22Rv1 (cell line): ENCODE results near the gene DMXL1.

Experiments
- ZFX ChIP-seq: fragments of 450-650 bp; IDR thresholded peaks from 2 replicates; pipeline ENCODE4 v1.6.1; 2017; ENCODE audit warnings: antibody characterized with exemption, borderline replicate concordance
- TF ChIP-seq, protein P1 (sequence below): fragments of 450-650 bp; IDR thresholded peaks from 2 replicates; pipeline ENCODE4 v1.5.1; 2017; ENCODE audit warnings: mild to moderate bottlenecking

DNA sequence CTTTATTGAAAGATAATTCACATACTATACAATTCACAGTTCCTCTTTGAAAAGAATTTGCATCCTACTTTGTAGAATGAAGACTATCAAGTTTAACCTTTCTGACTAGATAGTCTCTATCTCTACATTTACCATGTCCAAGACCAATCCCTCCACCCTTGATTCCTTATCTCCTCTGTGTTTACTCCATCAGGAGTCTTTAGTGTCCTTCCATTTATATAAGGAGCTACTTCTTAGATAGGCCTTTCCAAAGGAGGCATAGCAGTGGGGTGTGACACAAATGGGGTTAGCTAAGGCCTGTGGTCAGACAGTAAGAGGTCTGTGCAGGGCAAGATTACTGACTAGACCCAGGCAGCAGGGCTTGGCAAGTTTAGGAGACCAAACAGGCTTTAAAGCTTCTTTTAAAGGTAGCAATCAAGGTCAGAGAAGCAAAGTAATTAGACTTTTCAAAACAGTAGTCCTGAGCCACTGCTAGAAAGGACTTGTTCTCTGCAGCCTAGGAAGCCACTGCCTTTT lies 11.1 kb upstream of the DMXL1 start:
- TF ChIP-seq, protein P1, sequence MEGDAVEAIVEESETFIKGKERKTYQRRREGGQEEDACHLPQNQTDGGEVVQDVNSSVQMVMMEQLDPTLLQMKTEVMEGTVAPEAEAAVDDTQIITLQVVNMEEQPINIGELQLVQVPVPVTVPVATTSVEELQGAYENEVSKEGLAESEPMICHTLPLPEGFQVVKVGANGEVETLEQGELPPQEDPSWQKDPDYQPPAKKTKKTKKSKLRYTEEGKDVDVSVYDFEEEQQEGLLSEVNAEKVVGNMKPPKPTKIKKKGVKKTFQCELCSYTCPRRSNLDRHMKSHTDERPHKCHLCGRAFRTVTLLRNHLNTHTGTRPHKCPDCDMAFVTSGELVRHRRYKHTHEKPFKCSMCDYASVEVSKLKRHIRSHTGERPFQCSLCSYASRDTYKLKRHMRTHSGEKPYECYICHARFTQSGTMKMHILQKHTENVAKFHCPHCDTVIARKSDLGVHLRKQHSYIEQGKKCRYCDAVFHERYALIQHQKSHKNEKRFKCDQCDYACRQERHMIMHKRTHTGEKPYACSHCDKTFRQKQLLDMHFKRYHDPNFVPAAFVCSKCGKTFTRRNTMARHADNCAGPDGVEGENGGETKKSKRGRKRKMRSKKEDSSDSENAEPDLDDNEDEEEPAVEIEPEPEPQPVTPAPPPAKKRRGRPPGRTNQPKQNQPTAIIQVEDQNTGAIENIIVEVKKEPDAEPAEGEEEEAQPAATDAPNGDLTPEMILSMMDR = no peak
- TF ChIP-seq ZFX = no peak
